HuH-7.5 (cell line): Measurements from ENCODE around the gene RAB41.
"Not testable (repeated sequence)": the region's sequence is repeated elsewhere in the genome, so short reads cannot be mapped to it uniquely, and the experiment has no call there.

Experiments used
- DNase-seq: peaks from one replicate; pipeline ENCODE4 v3.0.0; 2011; ENCODE audit warnings: low spot score

RAB41 gene

GRCh38 chrX:70289793-70290770 is 8.1 kb downstream of the RAB41 start, which contains the start of the genes KIF4A and PDZD11:
TSS of gene KIF4A (plus strand) at chrX:70290104. CDS start at chrX:70290459, 355 bp downstream.
TSS of gene PDZD11 (minus strand) at chrX:70289927. CDS start at chrX:70289341, 586 bp downstream.
- peak; percentile 86 for DNase-seq

GRCh38 chrX:70292788-70293187 is 10.8 kb downstream of the RAB41 start:
- DNase-seq = no peak

DNA sequence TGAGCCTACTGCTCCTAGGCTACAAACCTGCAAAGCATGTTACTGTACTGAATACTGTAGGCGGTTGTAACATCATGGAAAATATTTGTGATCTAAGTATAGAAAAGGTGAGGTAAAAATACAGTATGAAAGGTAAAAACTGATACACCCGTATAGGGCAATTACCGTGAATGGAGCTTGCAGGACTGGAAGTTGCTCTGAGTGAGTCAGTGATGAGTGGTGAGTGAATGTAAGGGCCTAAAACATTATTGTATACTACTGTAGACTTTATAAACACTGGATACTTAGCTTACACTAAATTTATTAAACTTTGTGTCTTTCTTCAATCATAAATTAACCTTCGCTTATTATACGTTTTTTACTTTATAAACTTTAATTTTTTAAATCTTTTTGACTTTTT is 11.6 kb downstream of the RAB41 start:
- DNase-seq = no peak

GRCh38 chrX:70301716-70302115 is 19.7 kb downstream of the RAB41 start:
- DNase-seq = no peak

DNA sequence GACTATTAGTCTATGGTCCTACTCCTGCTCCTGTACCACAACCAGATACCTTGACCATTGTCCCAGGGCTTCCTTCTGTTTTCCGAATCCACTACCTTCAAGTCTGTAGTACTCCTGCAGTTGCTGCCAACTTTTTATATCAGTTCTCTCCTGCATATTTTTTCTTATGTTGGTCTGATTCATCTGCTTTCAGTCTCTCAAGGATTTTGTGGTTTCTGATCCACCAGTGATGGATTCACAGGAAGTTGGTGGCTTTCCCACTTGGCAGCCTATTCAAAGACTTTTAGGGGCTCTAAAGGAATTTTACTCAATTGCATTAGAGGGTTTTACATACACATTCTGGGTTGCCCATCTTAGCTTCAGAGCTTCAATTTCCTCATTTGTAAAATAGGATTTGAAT is 31.5 kb downstream of the RAB41 start:
- no peak for DNase-seq

DNA sequence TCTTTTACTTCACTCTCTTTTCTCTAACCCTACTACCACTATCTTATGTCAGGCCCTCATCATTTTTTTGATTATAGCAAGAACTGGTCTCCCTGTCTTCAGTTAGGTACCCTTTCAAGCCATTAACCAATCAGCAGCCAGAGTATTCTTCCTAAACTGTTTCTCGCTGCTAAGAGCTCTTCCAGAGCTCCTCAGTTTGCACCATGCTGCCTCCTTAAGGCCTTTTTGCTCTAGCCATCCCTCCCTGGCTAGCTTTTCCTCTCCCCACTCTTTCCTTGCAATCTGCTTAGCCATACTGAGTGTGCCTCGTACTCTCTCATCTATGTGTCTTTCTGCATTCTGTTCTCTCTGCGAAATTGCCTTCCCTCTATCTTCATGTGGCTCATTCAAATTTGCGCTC is 40.8 kb downstream of the RAB41 start:
- no peak for DNase-seq

DNA sequence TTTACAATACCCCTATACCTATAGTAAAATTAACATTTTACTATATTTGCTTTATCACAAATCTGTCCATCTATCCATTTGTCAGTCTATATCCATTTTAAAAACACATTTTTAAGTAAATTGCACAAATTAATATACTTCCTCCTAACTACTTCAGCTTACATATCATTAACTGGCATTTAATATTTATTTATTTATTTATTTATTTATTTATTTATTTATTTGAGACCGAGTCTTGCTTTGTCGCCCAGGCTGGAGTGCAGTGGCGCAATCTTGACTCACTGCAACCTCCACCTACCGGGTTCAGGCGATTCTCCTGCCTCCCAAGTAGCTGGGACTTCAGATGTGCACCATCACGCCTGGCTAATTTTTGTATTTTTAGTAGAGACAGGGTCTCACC is 41.7 kb downstream of the RAB41 start:
- not testable (repeated sequence) for DNase-seq

- DNase-seq = no peak
These were observed 42.4 kb downstream of the RAB41 start for GRCh38 chrX:70324326-70324725.

DNA sequence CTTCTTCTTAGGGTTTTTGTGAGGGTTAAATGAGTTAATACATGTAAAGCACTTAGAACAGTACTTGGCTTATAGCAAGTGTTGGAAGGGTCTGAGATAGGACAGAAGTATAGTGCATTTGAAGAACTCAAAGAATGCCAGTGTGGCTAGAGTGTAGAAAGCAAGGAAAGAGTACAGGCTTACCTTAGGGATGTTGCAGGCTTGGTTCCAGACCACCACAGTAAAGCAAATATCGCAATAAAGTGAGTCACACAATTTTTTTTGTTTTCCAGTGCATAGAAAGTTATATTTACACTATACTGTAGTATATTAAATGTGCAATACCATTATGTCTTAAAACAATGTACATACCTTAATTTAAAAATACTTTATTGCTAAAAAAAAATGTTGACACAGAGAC is 49.2 kb downstream of the RAB41 start:
- no peak for DNase-seq

GRCh38 chrX:70332600-70332999 is 50.6 kb downstream of the RAB41 start:
- no peak for DNase-seq
